H9 (cell line): ENCODE data around the gene MRAS. TPM values are rescaled to one million over a fixed set of nuclear protein-coding genes. Genes with fewer than 3 reads are reported as not detected.

Experiments used
- DNase-seq: peaks from one replicate; pipeline ENCODE4 v3.0.0-alpha.2; 2017
- H2AFZ ChIP-seq: one replicate; pipeline ENCODE4 v1.6.1; 2013; ENCODE audit warnings: mild to moderate bottlenecking, low read length, control low read depth, moderate library complexity
- H2AK5ac ChIP-seq: 2 replicates; pipeline ENCODE4 v1.6.1; 2013; ENCODE audit warnings: low read length, control low read depth, mixed read lengths; ENCODE audit not compliant: insufficient read length
- H2BK120ac ChIP-seq: one replicate; pipeline ENCODE4 v1.6.1; 2013; ENCODE audit warnings: low read depth, mild to moderate bottlenecking, low read length, control low read depth, inconsistent platforms; ENCODE audit not compliant: poor library complexity, severe bottlenecking
- H2BK12ac ChIP-seq: 2 replicates; pipeline ENCODE4 v1.6.1; 2013; ENCODE audit warnings: low read length, control low read depth, mixed read lengths, low read depth; ENCODE audit not compliant: insufficient read length
- H2BK15ac ChIP-seq: 2 replicates; pipeline ENCODE4 v1.6.1; 2013; ENCODE audit warnings: low read depth, low read length, control low read depth
- H2BK20ac ChIP-seq: one replicate; pipeline ENCODE4 v1.6.1; 2013; ENCODE audit warnings: low read depth, mild to moderate bottlenecking, low read length, control low read depth, inconsistent platforms; ENCODE audit not compliant: poor library complexity, severe bottlenecking
- H2BK5ac ChIP-seq: 2 replicates; pipeline ENCODE4 v1.6.1; 2013; ENCODE audit warnings: low read length, control low read depth, mixed read lengths; ENCODE audit not compliant: insufficient read length
- H3K14ac ChIP-seq: 2 replicates; pipeline ENCODE4 v1.6.1; 2013; ENCODE audit warnings: low read length, control low read depth; ENCODE audit not compliant: insufficient read depth
- H3K18ac ChIP-seq: 2 replicates; pipeline ENCODE4 v1.6.1; 2013; ENCODE audit warnings: low read depth, mild to moderate bottlenecking, mixed read lengths, low read length, control low read depth; ENCODE audit not compliant: insufficient read length
- H3K23ac ChIP-seq: 2 replicates; pipeline ENCODE4 v1.6.1; 2013; ENCODE audit warnings: low read length, control low read depth, mixed read lengths, low read depth; ENCODE audit not compliant: insufficient read length
- H3K23me2 ChIP-seq: 2 replicates; pipeline ENCODE4 v1.6.1; 2013; ENCODE audit warnings: low read depth, mild to moderate bottlenecking, mixed read lengths, low read length, control low read depth; ENCODE audit not compliant: insufficient read length, poor library complexity, severe bottlenecking
- H3K27ac ChIP-seq: 2 replicates; pipeline ENCODE4 v1.5.1; 2013; ENCODE audit warnings: low read length, control low read depth, mixed read lengths, low read depth; ENCODE audit not compliant: insufficient read length
- H3K27me3 ChIP-seq: 2 replicates; pipeline ENCODE4 v1.6.1; 2013; ENCODE audit warnings: low read length, control low read depth, inconsistent platforms; ENCODE audit not compliant: insufficient read depth
- H3K4ac ChIP-seq: 2 replicates; pipeline ENCODE4 v1.6.1; 2013; ENCODE audit warnings: low read depth, mild to moderate bottlenecking, control low read depth, inconsistent platforms, low read length, moderate library complexity
- H3K4me1 ChIP-seq: 2 replicates; pipeline ENCODE4 v1.6.1; 2013; ENCODE audit warnings: low read length, control low read depth, inconsistent platforms; ENCODE audit not compliant: insufficient read depth
- H3K4me2 ChIP-seq: 2 replicates; pipeline ENCODE4 v1.6.1; 2013; ENCODE audit warnings: low read length, control low read depth, mixed read lengths; ENCODE audit not compliant: insufficient read length, insufficient read depth
- H3K56ac ChIP-seq: 2 replicates; pipeline ENCODE4 v1.6.1; 2013; ENCODE audit warnings: low read depth, mild to moderate bottlenecking, mixed read lengths, low read length, control low read depth; ENCODE audit not compliant: insufficient read length
- H3K79me1 ChIP-seq: 2 replicates; pipeline ENCODE4 v1.6.1; 2013; ENCODE audit warnings: low read depth, mild to moderate bottlenecking, moderate library complexity, low read length, control low read depth, inconsistent platforms; ENCODE audit not compliant: insufficient read depth, poor library complexity, severe bottlenecking
- H3K79me2 ChIP-seq: 2 replicates; pipeline ENCODE4 v1.6.1; 2013; ENCODE audit warnings: low read length, control low read depth, inconsistent platforms; ENCODE audit not compliant: insufficient read depth
- H3K9ac ChIP-seq: 2 replicates; pipeline ENCODE4 v1.6.1; 2013; ENCODE audit warnings: low read length, control low read depth, mixed read lengths; ENCODE audit not compliant: insufficient read length; ENCODE audit errors: extremely low read depth
- H3K9me3 ChIP-seq: one replicate; pipeline ENCODE4 v1.6.1; 2013; ENCODE audit warnings: low read depth, low read length, inconsistent platforms; ENCODE audit not compliant: control insufficient read depth
- H3T11ph ChIP-seq: one replicate; pipeline ENCODE4 v1.6.1; 2013; ENCODE audit warnings: mild to moderate bottlenecking, low read length, control low read depth, inconsistent platforms
- H4K20me1 ChIP-seq: one replicate; pipeline ENCODE4 v1.6.1; 2013; ENCODE audit not compliant: control insufficient read depth, insufficient read length, insufficient read depth
- H4K5ac ChIP-seq: 2 replicates; pipeline ENCODE4 v1.6.1; 2013; ENCODE audit warnings: low read depth, mild to moderate bottlenecking, mixed read lengths, low read length, control low read depth; ENCODE audit not compliant: insufficient read length
- H4K8ac ChIP-seq: replicated peaks from 2 replicates; pipeline ENCODE4 v1.6.1; 2013; ENCODE audit warnings: low read length, control low read depth, mixed read lengths, low read depth; ENCODE audit not compliant: insufficient read length
- H4K91ac ChIP-seq: 2 replicates; pipeline ENCODE4 v1.6.1; 2013; ENCODE audit warnings: low read depth, mild to moderate bottlenecking, moderate library complexity, mixed read lengths, low read length, control low read depth; ENCODE audit not compliant: insufficient read length
- H3K27ac Mint-ChIP-seq, 3 experiments: 2 replicates in 2 of 3; 3 replicates in 1 of 3; pipeline ENCODE4 v1.8.0; 2020 to 2021; ENCODE audit warnings: mixed read lengths in 3 of 3, mild to moderate bottlenecking in 1 of 3, moderate library complexity in 1 of 3
- H3K27me3 Mint-ChIP-seq: 2 replicates; pipeline ENCODE4 v1.8.0; 2021; ENCODE audit warnings: low read depth, mild to moderate bottlenecking, moderate library complexity, mixed read lengths
- H3K36me3 Mint-ChIP-seq, 3 experiments: 2 replicates in 2 of 3; 3 replicates in 1 of 3; pipeline ENCODE4 v1.8.0; 2020 to 2021; ENCODE audit warnings: low read depth in 3 of 3, mixed read lengths in 3 of 3; ENCODE audit not compliant: insufficient read depth in 1 of 3
- H3K4me1 Mint-ChIP-seq, 2 experiments: 2 replicates each; pipeline ENCODE4 v1.8.0; 2020; ENCODE audit warnings: mixed read lengths in 2 of 2
- H3K4me3 Mint-ChIP-seq, 2 experiments: 2 replicates in 1 of 2; 3 replicates in 1 of 2; pipeline ENCODE4 v1.8.0; 2020 to 2021; ENCODE audit warnings: mild to moderate bottlenecking in 2 of 2, mixed read lengths in 2 of 2, moderate library complexity in 1 of 2
- H3K9me3 Mint-ChIP-seq, 2 experiments: 2 replicates in 1 of 2; 3 replicates in 1 of 2; pipeline ENCODE4 v1.8.0; 2020; ENCODE audit warnings: mild to moderate bottlenecking in 2 of 2, mixed read lengths in 2 of 2, moderate library complexity in 1 of 2
- WGBS: extraction: QIAGEN DNeasy Blood & Tissue Kit; methylation state at CpG from one replicate; pipeline ENCODE4 v1.1.7; 2013; ENCODE audit warnings: missing lambda C conversion rate, low lambda C conversion rate, mixed read lengths; ENCODE audit not compliant: insufficient read length; ENCODE audit errors: extremely low coverage; 5-methylcytosine and 5-hydroxymethylcytosine counted together
- total RNA-seq: library from RNA; stranded (reverse); gene quantifications from 2 replicates; pipeline ENCODE4 v1.2.1, GENCODE V29; 2021
- TF ChIP-seq, protein P1 (sequence below): fragments of 200-600 bp; sonication (generic); conservative IDR thresholded peaks from 3 replicates; pipeline ENCODE4 v1.8.0; 2021; ENCODE audit warnings: antibody characterized with exemption, mild to moderate bottlenecking

The MRAS gene
- total RNA-seq, 1 experiment from 2014 or later, result 10.9 TPM

DNA sequence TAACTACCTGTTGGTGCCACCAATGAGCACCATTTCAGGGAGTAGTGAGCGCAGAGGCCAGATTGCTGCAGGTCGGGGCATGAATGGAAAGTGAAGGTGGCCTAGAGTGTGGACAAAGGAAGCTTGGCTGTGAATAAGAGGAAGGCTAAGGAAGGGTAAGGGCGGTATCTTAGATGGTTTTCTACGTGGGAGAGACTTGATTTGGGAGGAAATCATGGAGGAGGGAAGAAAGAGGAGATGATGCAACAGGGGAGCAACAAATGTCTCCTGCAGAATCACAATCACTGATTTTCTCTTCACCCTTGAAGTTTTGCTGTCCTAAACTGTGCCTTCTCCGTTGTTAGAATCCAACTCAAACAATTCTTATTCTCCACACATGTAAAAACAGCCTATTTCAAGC is 40.5 kb upstream of the MRAS start:
- Mint-ChIP-seq H3K4me3 (no peak overlapping the region), H3K9me3 (peaks cover 14 to 20% of the 10 kb centered on the region in 2 experiments), H3K4me1 (no peaks in the 10 kb centered on the region), H3K27ac (no peak overlapping the region), H3K36me3 (peaks cover 5 to 9% (median 8%) of the 10 kb centered on the region in 3 experiments; a peak in 6 of 7 replicates), H3K27me3 (peaks cover 30% of the 10 kb centered on the region)
- H2AK5ac ChIP-seq, result no peak overlapping the region
- TF ChIP-seq, protein P1, sequence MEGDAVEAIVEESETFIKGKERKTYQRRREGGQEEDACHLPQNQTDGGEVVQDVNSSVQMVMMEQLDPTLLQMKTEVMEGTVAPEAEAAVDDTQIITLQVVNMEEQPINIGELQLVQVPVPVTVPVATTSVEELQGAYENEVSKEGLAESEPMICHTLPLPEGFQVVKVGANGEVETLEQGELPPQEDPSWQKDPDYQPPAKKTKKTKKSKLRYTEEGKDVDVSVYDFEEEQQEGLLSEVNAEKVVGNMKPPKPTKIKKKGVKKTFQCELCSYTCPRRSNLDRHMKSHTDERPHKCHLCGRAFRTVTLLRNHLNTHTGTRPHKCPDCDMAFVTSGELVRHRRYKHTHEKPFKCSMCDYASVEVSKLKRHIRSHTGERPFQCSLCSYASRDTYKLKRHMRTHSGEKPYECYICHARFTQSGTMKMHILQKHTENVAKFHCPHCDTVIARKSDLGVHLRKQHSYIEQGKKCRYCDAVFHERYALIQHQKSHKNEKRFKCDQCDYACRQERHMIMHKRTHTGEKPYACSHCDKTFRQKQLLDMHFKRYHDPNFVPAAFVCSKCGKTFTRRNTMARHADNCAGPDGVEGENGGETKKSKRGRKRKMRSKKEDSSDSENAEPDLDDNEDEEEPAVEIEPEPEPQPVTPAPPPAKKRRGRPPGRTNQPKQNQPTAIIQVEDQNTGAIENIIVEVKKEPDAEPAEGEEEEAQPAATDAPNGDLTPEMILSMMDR, result no peak
- no peaks in the 10 kb centered on the region for H3K79me1 ChIP-seq
- no peaks in the 10 kb centered on the region for H3K27me3 ChIP-seq
- H3K4ac ChIP-seq, result no peak overlapping the region
- H3K23me2 ChIP-seq, result no peaks in the 10 kb centered on the region
- no peak overlapping the region for H3K4me2 ChIP-seq
- no peak overlapping the region for H3K56ac ChIP-seq
- H2BK120ac ChIP-seq, result no peak overlapping the region
- H3K23ac ChIP-seq, result no peak overlapping the region
- no peaks in the 10 kb centered on the region for H3K79me2 ChIP-seq
- no peak overlapping the region for H2BK5ac ChIP-seq
- no peak overlapping the region for H2BK15ac ChIP-seq
- no peak overlapping the region for H2AFZ ChIP-seq
- H4K20me1 ChIP-seq, result no peaks in the 10 kb centered on the region
- no peaks in the 10 kb centered on the region for H3K4me1 ChIP-seq
- no CpG with 5 or more reads among the region's 5 CpGs for WGBS
- H2BK12ac ChIP-seq, result no peak overlapping the region
- no peak overlapping the region for H3K14ac ChIP-seq
- no peak overlapping the region for H3K18ac ChIP-seq
- H4K5ac ChIP-seq, result no peak overlapping the region
- no peaks in the 10 kb centered on the region for H3K9me3 ChIP-seq
- DNase-seq, result no peak
- H3K27ac ChIP-seq, result no peak overlapping the region
- H3T11ph ChIP-seq, result no peak overlapping the region
- H4K91ac ChIP-seq, result no peak overlapping the region
- H4K8ac ChIP-seq, result no peak overlapping the region
- H2BK20ac ChIP-seq, result no peak overlapping the region
- H3K9ac ChIP-seq, result no peak overlapping the region
